NCI-H1048 (cell line): ENCODE measurements around the gene FADS6.
"Not testable (repeated sequence)": the region's sequence is repeated elsewhere in the genome, so short reads cannot be mapped to it uniquely, and the experiment has no call there.

Experiments used
- DNase-seq: peaks from one replicate; lab custom pipeline; 2025; lab: John Stamatoyannopoulos, UW

FADS6 gene

DNA sequence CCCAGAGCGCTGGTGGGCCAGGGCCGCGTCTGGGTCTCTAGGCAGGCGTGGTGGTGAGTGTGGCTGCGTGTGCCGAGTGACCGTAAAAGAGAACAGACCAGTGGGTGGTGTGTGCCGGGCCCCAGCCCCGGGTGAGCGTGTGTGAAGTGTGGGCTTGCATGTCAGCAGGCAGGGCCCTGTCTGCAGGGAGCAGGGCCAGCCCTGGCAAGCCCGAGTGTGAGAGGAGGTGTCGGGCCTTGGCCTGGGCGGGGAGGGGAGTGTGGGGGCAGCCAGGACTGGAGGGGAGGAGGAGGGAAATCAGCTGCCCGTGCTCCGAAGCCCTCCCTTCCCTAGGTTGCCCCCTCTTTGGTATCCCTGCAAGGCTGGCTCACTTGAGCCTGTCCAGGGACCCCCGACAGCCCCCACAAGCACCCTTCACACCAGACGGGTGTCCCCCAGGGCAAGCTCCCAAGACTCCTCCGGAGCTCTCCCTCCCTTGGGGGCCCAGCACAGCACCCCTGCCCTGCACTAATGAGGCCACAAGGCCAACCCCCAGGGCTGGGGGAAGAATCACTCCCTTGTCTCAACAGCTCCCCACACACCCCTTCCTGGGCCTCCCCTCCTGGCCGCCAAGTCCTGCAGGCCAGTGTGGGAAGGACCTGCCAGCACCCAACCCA, 27.7 kb upstream of the FADS6 start:
- DNase-seq: no peak

DNA sequence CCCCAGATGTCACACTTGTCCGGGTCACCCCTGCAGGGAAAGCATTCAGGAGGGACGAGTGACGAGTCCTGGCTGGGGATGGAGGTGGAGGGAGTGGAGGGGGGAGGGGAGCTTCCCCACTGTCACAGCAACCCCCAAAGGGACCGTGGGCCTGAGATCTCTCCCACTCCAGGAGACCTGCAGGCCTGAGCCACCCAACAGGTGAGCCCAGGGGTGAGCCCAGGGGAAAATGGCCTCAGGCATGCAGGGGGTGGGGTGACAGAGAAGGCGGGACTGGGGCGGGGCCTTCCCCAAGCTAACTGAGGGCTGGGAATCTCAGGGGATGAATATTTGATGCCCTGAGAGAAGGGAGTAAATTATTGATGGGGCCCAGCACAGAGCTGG, 27.2 kb upstream of the FADS6 start:
- no peak for DNase-seq

DNA sequence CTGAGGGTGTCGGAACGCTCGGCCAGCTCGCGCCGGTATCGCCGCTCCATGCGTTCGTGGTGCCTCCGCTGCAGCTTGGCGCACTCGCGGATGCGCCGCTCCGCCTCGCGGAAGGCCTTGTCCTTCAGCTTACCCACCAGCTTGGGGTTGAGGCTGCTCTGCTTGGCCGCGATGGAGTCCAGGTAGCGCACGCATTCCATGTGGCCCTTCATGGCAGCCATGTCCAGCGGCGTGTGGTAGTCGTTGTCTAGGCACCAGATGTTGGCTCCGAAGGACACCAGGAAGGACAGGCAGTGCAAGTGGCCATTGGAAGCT, 26.8 kb upstream of the FADS6 start:
- no peak for DNase-seq

GRCh38 chr17:74919440-74920305, 26.2 kb upstream of the FADS6 start:
- no peak for DNase-seq

GRCh38 chr17:74918906-74919305, 25.5 kb upstream of the FADS6 start:
- DNase-seq: no peak

- no peak for DNase-seq
These were observed 24.0 kb upstream of the FADS6 start for GRCh38 chr17:74917430-74917829.

DNA sequence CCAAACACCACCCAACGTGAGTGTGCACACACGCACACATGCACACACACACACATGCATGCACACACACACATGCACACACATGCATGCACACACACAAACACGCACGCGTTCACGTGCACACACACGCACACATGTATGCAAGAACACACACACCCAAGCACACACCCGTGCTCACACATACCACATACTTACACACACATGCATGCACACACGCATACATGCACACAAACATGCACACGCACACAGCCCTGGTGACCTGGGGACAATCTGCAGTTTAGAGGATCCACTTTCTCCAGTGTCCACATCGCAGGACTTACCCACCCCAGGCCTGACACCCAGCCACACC, 23.4 kb upstream of the FADS6 start:
- DNase-seq: no peak

DNA sequence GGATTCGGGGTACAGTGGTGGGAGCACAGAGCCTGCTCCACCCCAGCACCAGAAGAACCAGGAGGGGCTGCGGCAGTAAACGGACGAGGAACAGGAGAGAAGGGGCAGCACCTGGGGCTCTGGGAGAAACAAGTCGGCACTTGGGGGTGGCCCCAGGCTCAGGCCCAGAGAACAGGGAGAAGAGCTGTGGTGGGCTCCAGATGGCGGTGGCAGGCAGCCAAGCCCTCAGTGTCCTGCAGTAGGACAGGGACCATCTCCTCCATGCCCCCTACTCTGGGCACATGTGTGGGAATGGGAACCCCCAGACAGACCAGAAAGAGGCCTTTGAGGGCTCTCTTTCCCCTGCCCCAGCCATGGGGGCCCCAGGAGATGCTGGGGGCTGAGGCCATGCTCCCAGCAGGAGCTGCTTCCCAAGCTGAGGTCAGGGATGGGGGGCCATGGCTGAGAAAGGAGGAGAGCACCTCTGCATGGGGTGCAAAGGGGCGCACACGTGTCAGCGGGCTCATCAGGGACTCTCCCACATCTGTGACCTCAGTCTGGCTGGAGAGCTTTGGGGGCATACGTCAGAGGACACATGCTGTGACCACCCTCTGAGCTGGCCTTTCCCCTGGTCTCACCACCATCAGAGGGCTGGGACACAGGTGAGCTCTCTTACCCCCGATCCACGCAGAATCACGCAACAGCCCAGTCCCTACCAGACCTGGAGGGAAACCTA, 22.9 kb upstream of the FADS6 start:
- no peak for DNase-seq

DNA sequence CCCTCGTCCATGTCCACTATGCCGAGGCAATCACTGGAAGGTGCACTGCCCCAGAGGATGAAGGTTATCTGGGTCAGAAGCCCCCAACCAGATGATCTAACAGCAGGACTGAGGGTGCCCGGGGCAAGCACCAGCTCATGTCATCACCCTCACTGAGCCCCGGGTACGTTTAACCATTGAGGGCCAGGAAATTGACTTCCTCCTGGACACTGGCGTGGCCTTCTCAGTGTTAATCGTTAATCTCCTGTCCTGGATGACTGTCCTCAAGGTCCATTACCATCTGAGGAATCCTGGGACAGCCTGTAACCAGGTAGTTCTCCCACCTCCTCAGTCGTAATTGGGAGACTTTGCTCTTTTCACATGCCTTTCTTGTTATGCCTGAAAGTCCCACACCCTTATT, 18.0 kb upstream of the FADS6 start:
- DNase-seq: not testable (repeated sequence)

GRCh38 chr17:74909097-74909496, 15.7 kb upstream of the FADS6 start:
- DNase-seq: not testable (repeated sequence)

GRCh38 chr17:74907012-74907411, 13.6 kb upstream of the FADS6 start:
- DNase-seq: no peak

DNA sequence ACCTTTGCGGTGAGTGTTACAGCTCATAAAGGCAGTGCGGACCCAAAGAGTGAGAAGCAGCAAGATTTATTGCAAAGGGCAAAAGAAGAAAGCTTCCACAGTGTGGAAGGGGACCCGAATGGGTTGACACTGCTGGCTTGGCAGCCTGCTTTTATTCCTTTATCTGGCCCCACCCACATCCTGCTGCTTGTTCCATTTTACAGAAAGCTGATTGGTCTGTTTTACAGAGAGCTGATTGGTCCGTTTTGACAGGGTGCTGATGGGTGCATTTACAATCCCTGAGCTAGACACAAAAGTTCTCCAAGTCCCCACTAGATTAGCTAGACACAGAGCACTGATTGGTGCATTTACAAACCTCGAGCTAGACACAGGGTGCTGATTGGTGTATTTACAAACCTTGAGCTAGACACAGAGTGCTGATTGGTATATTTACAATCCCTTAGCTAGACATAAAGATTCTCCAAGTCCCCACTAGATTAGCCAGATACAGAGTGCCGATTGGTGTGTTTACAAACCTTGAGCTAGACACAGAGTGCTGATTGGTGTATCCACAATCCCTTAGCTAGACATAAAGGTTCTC, 12.9 kb upstream of the FADS6 start:
- not testable (repeated sequence) for DNase-seq

GRCh38 chr17:74904687-74905409, 11.4 kb upstream of the FADS6 start:
- DNase-seq: no peak

DNA sequence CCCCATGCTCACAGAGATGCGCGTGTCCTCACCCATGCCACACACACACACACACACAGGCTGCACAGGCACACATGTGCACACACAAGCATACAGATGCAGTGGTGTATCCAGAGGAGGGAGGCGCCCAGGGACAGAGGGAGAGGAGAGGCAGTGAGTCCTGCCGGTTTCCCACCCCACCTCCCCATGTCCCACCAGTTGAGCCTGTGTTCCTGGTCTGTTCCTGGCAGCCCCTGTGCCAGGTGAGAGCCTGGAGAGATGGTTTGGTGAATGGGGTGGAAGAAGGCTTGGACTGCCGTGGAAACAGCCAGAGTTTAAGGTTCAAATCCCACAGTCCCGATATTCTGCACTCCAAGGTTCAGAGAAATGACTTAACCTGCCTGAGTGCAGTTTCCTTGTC, 10.2 kb upstream of the FADS6 start:
- no peak for DNase-seq

- DNase-seq: no peak
These were observed 9.6 kb upstream of the FADS6 start for GRCh38 chr17:74903034-74903433.

DNA sequence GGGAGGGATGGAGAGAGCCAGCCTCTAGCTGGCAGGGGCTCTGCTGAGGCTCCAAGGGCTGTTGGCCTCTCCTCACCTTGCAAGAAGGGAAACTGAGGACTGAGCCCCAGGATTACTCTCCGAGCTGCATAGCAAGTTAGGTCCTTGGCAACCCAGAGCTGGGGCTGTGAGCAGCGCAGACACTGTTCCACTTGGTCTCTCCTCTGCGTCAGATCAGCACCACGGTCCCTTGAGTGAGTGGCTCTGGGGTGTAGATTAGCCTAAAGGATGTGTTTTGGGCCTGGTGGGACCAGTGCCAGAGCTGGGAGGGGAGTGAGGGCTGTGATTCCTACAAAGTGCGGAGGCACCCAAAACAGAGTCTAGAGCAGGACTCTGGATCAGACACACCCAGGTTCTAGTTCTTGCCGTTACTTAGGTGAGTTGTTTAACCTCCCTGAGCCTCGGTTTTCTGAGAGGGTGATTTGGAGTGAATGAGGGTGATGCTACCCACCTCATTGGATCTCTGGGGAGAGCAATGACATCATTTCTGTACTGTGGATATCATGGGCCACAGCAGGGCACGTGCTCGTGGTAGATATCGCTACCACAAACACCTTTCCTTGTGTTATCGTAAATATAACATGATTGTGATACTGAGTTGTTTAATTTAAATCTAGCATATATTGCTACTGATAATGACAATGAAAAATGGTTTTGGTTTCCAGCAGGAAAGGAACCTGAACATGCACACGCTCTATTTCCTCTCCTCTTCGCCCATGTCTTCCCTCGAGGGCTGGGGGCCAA, 8.1 kb upstream of the FADS6 start:
- DNase-seq: no peak

- no peak for DNase-seq
These were observed 6.8 kb upstream of the FADS6 start for GRCh38 chr17:74900208-74900607.

DNA sequence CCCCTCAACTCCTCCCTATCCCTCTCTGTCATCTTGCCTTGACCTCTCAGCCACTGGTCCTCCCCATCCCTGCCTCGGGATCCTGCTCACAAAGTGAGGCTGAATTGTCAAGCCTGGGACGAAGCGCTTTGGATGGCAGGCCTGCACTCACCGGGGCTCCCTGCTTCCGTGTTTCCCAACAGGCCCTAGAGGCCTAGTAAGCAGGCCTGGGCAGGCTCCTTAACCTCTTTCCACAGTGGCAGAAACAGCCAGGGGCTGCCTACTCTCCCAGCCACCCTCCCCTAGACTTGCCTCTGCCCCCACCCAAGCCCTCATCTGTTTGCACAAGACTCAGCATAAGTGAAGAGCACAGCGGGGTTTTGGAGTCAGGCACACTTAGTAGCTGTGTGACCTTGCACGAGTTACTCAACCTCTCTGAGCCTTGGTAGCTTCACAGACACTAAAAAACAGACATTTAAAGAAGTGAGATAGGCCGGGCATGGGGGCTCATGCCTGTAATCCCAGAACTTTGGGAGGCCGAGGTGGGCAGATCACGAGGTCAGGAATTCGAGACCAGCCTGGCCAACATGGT, 5.0 kb upstream of the FADS6 start:
- no peak for DNase-seq

GRCh38 chr17:74893936-74894671, 671 bp upstream of the FADS6 start:
- no peak for DNase-seq
